ENCODE measurements around the gene CCDC106. TPM values are rescaled to one million over a fixed set of nuclear protein-coding genes. Genes with fewer than 3 reads are reported as not detected.
A peak's percentile ranks its signal among the peaks of the same experiment; 100 is the strongest.

CCDC106 gene
- total RNA-seq, 3 donors from 2014 or later: 3.9 to 7.8 (median 4.8) TPM

GRCh38 chr19:55658846-55659459 is 10.9 kb downstream of the CCDC106 start:
- peaks cover 35% of the 10 kb centered on the region for H3K4me1 Mint-ChIP-seq (ENCODE audit: low read depth)
- peak overlapping the region; percentile 8 for H3K4me3 Mint-ChIP-seq
- DNase-seq: no peak
- no peaks in the 10 kb centered on the region for H3K27me3 Mint-ChIP-seq (ENCODE audit: low read depth)
- H3K36me3 Mint-ChIP-seq (ENCODE audit: insufficient read depth): peaks cover 44% of the 10 kb centered on the region
- no peaks in the 10 kb centered on the region for H3K9me3 Mint-ChIP-seq
- no peak for ATAC-seq

DNA sequence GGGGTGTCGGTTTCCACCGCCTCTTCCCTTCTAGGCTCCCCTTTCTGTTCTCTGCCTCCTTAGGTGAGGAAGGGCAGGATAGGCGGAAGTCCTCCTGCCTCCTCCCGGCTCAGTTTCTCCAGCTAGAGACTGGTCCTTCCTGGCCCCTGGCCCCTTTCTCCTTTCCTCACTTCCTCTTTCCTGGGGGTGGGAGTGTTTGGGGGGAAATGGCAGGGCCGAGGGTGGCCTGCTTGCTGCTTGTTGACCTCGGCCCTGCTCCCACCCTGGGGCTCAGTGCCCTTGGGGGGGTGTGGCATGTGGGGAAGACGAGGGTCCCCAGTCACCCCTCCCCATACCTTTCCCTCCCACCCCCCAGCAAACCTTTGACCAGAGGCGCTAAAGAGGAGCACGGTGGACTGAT is 11.8 kb downstream of the CCDC106 start:
- Mint-ChIP-seq H3K27me3 (ENCODE audit: low read depth) (no peaks in the 10 kb centered on the region), H3K36me3 (ENCODE audit: insufficient read depth) (peaks cover 51% of the 10 kb centered on the region), H3K4me3 (peak overlapping the region; percentile 52), H3K9me3 (no peaks in the 10 kb centered on the region), H3K4me1 (ENCODE audit: low read depth) (peaks cover 35% of the 10 kb centered on the region)
- DNase-seq (no peak), ATAC-seq (no peak)

DNA sequence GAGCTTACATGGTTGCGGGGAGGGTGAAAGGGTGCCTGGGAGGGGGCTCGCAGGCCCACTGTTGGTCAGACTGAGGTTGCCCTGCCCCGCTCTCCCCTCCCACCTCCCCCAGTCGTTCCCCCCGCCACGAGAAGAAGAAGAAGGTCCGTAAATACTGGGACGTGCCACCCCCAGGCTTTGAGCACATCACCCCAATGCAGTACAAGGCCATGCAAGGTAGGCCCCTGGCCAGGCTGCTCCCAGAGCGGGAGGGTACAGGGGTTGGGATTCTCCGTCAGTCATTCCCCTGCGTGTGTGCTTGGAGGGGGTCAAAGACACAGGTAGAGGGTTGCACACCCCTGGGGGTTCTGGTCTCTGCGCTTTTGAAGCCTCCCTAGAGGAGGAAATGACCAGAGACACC is 12.4 kb downstream of the CCDC106 start:
- Mint-ChIP-seq H3K4me1 (ENCODE audit: low read depth) (peaks cover 35% of the 10 kb centered on the region), H3K4me3 (no peak overlapping the region), H3K27me3 (ENCODE audit: low read depth) (no peaks in the 10 kb centered on the region), H3K9me3 (no peaks in the 10 kb centered on the region), H3K36me3 (ENCODE audit: insufficient read depth) (peaks cover 51% of the 10 kb centered on the region)
- DNase-seq (no peak), ATAC-seq (no peak)

DNA sequence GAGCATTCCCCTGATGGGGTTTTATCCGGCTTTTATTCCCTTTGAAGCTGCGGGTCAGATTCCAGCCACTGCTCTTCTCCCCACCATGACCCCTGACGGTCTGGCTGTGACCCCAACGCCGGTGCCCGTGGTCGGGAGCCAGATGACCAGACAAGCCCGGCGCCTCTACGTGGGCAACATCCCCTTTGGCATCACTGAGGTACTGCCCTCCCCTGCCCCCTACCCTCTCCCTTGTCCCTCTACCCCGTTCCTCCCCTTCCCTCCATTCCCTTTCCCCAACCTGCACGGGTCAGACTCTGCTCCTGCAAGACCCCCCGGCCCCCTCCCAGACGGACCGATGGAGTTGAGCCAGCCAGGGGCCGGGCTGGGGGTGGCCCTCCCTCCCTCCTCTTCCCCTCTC is 13.0 kb downstream of the CCDC106 start:
- H3K4me1 Mint-ChIP-seq (ENCODE audit: low read depth): peaks cover 33% of the 10 kb centered on the region
- ATAC-seq (no peak), DNase-seq (no peak)
- H3K9me3 Mint-ChIP-seq: no peaks in the 10 kb centered on the region
- H3K4me3 Mint-ChIP-seq: no peak overlapping the region
- no peaks in the 10 kb centered on the region for H3K27me3 Mint-ChIP-seq (ENCODE audit: low read depth)
- peaks cover 47% of the 10 kb centered on the region for H3K36me3 Mint-ChIP-seq (ENCODE audit: insufficient read depth)

DNA sequence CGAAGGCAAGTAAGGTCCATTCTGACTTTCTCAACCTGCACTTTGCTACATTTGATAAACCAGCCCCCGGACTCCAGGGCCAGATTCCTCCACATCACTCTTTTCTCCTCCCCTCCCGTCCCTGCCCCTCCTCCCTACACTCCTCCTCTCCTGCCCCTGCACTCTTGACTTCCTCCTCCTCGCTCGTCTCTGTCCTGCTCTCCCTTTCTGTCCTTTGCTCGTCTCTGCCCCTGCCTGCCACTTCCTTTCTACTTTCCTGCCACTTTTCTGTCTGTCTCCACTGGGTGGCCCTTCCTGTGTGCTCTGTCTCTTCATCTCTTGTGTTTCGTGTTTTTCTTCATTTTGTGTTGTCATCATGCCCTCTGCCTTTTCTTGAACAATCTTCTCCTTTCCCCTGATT is 13.8 kb downstream of the CCDC106 start:
- Mint-ChIP-seq H3K36me3 (ENCODE audit: insufficient read depth) (peaks cover 43% of the 10 kb centered on the region), H3K27me3 (ENCODE audit: low read depth) (no peaks in the 10 kb centered on the region), H3K4me3 (no peak overlapping the region), H3K4me1 (ENCODE audit: low read depth) (peaks cover 30% of the 10 kb centered on the region), H3K9me3 (no peaks in the 10 kb centered on the region)
- ATAC-seq: no peak
- DNase-seq: no peak

DNA sequence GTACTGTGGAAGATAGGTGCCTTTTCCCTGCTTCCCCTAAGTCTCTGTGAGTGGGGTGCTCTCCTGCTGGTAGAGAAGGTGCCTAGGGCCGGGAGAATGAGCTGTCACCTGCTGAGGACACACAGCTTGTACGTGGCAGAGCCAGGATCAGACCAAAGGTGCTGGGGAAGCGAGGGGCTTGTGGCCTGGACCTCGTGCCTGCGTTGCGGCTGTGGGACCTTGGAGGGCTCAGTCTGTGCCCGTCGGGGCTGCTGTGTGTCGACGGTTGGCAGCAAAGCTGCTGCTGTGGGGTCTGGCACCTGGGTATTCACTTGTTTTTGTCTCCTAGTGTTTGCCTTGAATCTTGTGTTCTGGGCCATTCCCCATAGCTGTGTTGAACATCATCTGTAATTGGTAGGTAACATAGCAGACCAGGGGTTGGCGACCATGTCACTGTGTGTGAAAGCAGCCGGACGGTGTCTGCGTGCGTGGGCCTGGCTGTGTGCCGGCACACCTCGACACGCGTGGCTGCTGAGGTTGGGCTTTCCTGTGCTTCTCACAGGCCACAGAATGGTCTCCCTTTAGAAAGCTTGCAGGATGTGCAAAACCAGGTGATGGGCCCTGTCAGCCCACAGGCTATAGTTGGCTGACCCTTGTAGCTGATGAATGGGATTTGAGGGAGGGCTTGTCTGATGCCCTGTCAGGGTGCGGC is 16.0 kb downstream of the CCDC106 start:
- Mint-ChIP-seq H3K36me3 (ENCODE audit: insufficient read depth) (peaks cover 37% of the 10 kb centered on the region), H3K9me3 (no peaks in the 10 kb centered on the region), H3K27me3 (ENCODE audit: low read depth) (no peaks in the 10 kb centered on the region), H3K4me1 (ENCODE audit: low read depth) (peaks cover 14% of the 10 kb centered on the region), H3K4me3 (no peak overlapping the region)
- ATAC-seq: no peak
- no peak for DNase-seq

DNA sequence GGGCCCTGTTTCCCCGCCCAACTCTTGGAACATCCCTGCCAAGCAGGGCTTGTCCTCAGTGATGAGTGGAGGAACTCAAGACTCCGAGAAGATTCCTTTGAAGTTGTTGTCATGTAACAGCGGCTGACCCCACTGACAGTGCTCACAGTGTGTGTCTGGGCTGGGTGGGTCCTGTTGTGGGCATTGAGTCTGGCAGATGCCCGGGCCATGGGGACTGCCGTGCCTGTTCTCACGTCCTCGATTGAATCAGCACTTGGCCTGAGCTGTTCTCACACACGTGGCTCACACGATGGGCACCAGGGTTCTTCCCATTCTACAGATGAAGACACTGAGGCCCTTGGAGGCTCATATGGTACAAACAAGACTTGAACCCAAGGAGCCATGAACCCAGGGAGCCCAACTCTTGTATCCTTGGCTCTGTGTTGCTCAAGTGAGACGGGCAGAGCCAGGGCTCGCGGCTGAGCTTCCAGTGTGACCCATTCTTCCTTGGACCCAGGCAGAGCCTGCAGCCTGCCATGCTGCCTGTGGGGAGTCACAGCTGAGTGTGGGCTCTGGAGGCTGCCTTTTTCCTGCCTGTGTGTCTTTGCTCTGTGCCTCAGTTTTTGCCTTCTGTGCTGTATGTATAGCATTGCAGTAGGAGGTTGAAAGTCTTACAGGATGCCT is 18.5 kb downstream of the CCDC106 start:
- ATAC-seq (no peak), DNase-seq (no peak)
- no peak overlapping the region for H3K4me3 Mint-ChIP-seq
- no peaks in the 10 kb centered on the region for H3K9me3 Mint-ChIP-seq
- no peaks in the 10 kb centered on the region for H3K27me3 Mint-ChIP-seq (ENCODE audit: low read depth)
- peaks cover 46% of the 10 kb centered on the region for H3K36me3 Mint-ChIP-seq (ENCODE audit: insufficient read depth)
- H3K4me1 Mint-ChIP-seq (ENCODE audit: low read depth): peaks cover 24% of the 10 kb centered on the region

- no peak for ATAC-seq
- peaks cover 44% of the 10 kb centered on the region for H3K36me3 Mint-ChIP-seq (ENCODE audit: insufficient read depth)
- DNase-seq: no peak
- H3K9me3 Mint-ChIP-seq: no peaks in the 10 kb centered on the region
- H3K27me3 Mint-ChIP-seq (ENCODE audit: low read depth): no peaks in the 10 kb centered on the region
- H3K4me1 Mint-ChIP-seq (ENCODE audit: low read depth): peaks cover 24% of the 10 kb centered on the region
- no peak overlapping the region for H3K4me3 Mint-ChIP-seq
These were observed 19.0 kb downstream of the CCDC106 start for GRCh38 chr19:55667006-55667381.

DNA sequence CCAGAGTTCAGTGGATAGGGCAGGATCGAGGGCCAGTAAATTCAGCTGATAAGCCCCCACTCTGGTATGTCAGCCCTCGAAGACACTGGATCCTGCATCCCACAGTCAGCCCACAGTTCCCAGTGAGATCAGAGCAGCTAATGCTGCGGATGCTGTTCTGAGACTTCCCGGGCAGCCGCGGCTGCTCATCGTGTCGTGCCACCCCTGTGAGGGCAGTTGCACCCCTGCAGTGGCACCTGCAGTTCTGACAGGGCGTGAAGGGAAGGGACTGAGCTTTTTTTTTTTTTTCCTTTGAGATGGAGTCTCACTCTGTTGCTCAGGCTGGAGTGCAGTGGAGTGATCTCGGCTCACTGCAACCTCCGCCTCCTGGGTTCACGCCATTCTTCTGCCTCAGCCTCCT is 19.5 kb downstream of the CCDC106 start:
- no peaks in the 10 kb centered on the region for H3K9me3 Mint-ChIP-seq
- no peak for ATAC-seq
- H3K4me1 Mint-ChIP-seq (ENCODE audit: low read depth): peaks cover 27% of the 10 kb centered on the region

GRCh38 chr19:55667958-55668357 is 19.9 kb downstream of the CCDC106 start:
- H3K4me3 Mint-ChIP-seq: no peak overlapping the region
- no peak for DNase-seq
- H3K36me3 Mint-ChIP-seq (ENCODE audit: insufficient read depth): peaks cover 39% of the 10 kb centered on the region
- no peaks in the 10 kb centered on the region for H3K9me3 Mint-ChIP-seq
- H3K27me3 Mint-ChIP-seq (ENCODE audit: low read depth): no peaks in the 10 kb centered on the region
- peaks cover 24% of the 10 kb centered on the region for H3K4me1 Mint-ChIP-seq (ENCODE audit: low read depth)
- ATAC-seq: no peak

More for the DNA sequence above, 19.5 kb downstream of the CCDC106 start:
- no peaks in the 10 kb centered on the region for H3K27me3 Mint-ChIP-seq (ENCODE audit: low read depth)
- H3K36me3 Mint-ChIP-seq (ENCODE audit: insufficient read depth): peaks cover 44% of the 10 kb centered on the region
- no peak overlapping the region for H3K4me3 Mint-ChIP-seq
- no peak for DNase-seq

DNA sequence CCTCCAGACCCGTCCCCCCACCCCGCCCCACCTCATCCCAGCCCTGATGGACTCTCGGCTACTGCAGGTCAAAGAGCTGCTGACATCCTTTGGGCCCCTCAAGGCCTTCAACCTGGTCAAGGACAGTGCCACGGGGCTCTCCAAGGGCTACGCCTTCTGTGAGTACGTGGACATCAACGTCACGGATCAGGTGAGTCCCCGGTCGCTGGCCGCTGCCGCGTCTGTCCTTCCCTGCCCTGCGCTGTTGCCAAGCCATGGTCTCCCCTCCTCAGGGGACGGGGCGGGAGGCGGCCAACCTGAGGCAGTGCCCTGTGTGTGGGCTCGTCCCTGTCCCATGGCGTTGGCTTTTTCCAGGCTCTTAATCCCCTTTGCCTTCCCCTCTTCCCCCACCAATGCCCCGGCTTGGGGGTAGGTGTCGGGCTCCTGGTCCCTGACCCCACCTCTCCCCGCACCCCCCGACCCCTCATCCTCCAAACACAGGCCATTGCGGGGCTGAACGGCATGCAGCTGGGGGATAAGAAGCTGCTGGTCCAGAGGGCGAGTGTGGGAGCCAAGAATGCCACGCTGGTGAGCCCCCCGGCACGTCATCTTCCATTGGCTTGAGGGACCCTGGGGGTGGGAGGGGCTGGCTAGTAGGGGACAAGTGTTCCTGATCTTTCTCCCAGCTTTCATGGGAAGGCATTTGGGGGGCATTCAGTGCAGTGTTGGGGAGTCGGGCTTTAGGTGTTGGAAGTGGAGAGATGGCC is 20.8 kb downstream of the CCDC106 start:
- H3K36me3 Mint-ChIP-seq (ENCODE audit: insufficient read depth): peaks cover 35% of the 10 kb centered on the region
- no peak for ATAC-seq
- no peak overlapping the region for H3K4me3 Mint-ChIP-seq
- H3K27me3 Mint-ChIP-seq (ENCODE audit: low read depth): no peaks in the 10 kb centered on the region
- no peak for DNase-seq
- H3K9me3 Mint-ChIP-seq: no peaks in the 10 kb centered on the region
- peaks cover 26% of the 10 kb centered on the region for H3K4me1 Mint-ChIP-seq (ENCODE audit: low read depth)

DNA sequence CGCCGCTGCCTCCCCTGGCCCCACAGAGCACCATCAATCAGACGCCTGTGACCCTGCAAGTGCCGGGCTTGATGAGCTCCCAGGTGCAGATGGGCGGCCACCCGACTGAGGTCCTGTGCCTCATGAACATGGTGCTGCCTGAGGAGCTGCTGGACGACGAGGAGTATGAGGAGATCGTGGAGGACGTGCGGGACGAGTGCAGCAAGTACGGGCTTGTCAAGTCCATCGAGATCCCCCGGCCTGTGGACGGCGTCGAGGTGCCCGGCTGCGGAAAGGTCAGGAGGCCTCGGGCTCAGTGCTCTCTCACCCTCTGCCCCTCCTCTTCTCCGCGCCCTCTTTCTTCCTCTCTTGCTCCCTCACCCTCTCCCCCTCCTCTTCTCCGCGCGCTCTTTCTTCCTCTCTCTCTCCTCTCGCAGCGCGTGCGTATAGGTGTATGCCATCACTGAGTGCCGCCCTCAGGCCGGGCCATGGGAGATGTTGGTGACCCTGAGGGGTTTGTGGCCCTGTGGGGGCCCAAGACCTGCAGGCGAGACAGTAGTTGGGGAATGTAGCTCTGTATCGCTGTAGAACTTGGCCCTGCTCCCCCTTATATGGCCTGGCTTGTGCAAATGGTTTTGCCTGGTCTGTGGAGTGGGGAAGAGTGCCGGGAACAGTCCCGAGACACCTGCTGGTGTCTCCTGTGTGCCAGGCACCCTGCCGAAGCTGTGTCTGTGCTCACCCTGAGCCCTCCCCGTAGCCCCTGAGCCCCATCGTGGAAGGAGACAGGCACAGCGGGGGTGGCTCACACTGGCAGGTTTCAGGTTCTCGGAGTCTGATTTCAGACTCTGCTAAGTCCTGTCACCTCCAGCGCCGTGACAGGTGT is 21.6 kb downstream of the CCDC106 start:
- DNase-seq: no peak
- Mint-ChIP-seq H3K36me3 (ENCODE audit: insufficient read depth) (peaks cover 32% of the 10 kb centered on the region), H3K4me1 (ENCODE audit: low read depth) (peaks cover 30% of the 10 kb centered on the region), H3K27me3 (ENCODE audit: low read depth) (no peaks in the 10 kb centered on the region), H3K9me3 (no peaks in the 10 kb centered on the region), H3K4me3 (no peak overlapping the region)
- no peak for ATAC-seq

GRCh38 chr19:55670280-55671053 is 22.5 kb downstream of the CCDC106 start:
- DNase-seq (no peak), ATAC-seq (no peak)
- H3K36me3 Mint-ChIP-seq (ENCODE audit: insufficient read depth): peaks cover 32% of the 10 kb centered on the region
- H3K4me3 Mint-ChIP-seq: no peak overlapping the region
- H3K4me1 Mint-ChIP-seq (ENCODE audit: low read depth): peaks cover 31% of the 10 kb centered on the region
- no peaks in the 10 kb centered on the region for H3K27me3 Mint-ChIP-seq (ENCODE audit: low read depth)
- H3K9me3 Mint-ChIP-seq: no peaks in the 10 kb centered on the region
